ENCODE results near the gene CLEC4F.

GRCh38 chr2:70772486-70773155 lies 47.8 kb downstream of the CLEC4F start:
- TF ChIP-seq CTCF (IDR thresholded peaks at IDR 0.05) (no peak), POLR2A (IDR thresholded peaks at IDR 0.05) (no peak)

Data from testis (tissue), 2 donors.